ENCODE data around the gene SNCG. TPM values are rescaled to one million over a fixed set of nuclear protein-coding genes. Genes with fewer than 3 reads are reported as not detected.

The SNCG gene
- total and polyA plus RNA-seq, 2 of the 8 experiments (the other 6 are each of a cell fraction or from before 2014, with no cell fraction given): 4.4 to 12.2 TPM

DNA sequence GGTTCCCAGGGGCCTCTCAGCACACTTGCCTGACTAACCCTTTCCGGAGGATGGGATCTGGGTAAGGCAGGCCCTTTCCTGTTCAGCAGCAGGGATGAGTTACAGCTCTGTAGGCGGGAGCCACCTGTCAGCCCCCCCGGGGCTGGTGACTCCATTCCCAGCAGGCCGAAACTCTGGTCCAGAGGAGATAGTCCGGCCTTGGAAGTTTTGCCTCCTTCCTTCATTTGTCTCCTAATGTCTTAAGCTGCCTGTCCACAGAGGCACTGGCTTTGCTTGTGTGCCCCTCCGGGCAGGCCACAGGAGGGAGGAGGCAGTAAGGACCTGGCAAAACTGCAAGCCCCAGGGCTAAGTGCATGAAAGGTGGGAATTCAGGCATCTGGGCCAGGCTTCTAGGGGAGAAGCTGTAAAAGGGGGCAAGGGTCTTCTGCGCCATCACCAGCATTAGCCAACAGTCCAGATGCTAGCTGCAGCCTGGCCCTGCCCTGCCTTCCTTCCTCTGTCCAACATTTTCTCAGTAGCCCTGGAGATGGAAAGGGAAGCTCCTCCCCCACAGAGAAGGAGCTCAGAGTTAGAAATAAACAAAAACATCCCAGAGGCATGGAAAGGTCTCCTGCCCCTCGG lies 11.1 kb downstream of the SNCG start:
- Histone ChIP-seq H3K4me1 (replicated peaks in 1 of 4; ENCODE audit: control insufficient read depth in 3 of 4, insufficient read depth in 4 of 4, low read length in 3 of 4) (peaks cover 4 to 36% (median 29%) of the 10 kb centered on the region in 4 experiments), H3K9ac (replicated peaks in 1 of 4; ENCODE audit: extremely low read depth in 1 of 4, low read depth in 3 of 4, low read length in 3 of 4) (no peak overlapping the region; a peak in 1 of 7 replicates)
- POLR2A ChIA-PET (ENCODE audit: partially characterized antibody): interaction anchor here (1.2 to 3.2 kb wide), 9 partner anchors 9 to 123 kb away, joined by 3 to 14 read pairs (median 5); no protein-coding TSS in a partner anchor
- TF ChIP-seq POLR2AphosphoS5 (IDR thresholded peaks at IDR 0.05; ENCODE audit: low read depth, low read length) (no peak), HDAC2 (IDR thresholded peaks at IDR 0.05; ENCODE audit: borderline replicate concordance in 1 of 2, low read depth in 2 of 2, low read length in 2 of 2) (no peak), SAP30 (IDR thresholded peaks at IDR 0.05; ENCODE audit: insufficient read depth, insufficient replicate concordance, low read length) (no peak), RFX5 (IDR thresholded peaks at IDR 0.05; ENCODE audit: borderline replicate concordance, low read depth, low read length) (no peak), EGR1 (IDR thresholded peaks at IDR 0.05; ENCODE audit: borderline replicate concordance, low read depth, low read length) (no peak), RNF2 (IDR thresholded peaks at IDR 0.05; ENCODE audit: borderline replicate concordance, low read depth, low read length, missing control alignments, poor library complexity, severe bottlenecking) (no peak), CEBPB (IDR thresholded peaks at IDR 0.05; ENCODE audit: low read depth, low read length) (no peak), BCL11A (IDR thresholded peaks at IDR 0.05; ENCODE audit: low read depth in 2 of 2, low read length in 2 of 2) (no peak)
- TF ChIP-seq, protein P1, sequence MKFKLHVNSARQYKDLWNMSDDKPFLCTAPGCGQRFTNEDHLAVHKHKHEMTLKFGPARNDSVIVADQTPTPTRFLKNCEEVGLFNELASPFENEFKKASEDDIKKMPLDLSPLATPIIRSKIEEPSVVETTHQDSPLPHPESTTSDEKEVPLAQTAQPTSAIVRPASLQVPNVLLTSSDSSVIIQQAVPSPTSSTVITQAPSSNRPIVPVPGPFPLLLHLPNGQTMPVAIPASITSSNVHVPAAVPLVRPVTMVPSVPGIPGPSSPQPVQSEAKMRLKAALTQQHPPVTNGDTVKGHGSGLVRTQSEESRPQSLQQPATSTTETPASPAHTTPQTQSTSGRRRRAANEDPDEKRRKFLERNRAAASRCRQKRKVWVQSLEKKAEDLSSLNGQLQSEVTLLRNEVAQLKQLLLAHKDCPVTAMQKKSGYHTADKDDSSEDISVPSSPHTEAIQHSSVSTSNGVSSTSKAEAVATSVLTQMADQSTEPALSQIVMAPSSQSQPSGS (IDR thresholded peaks at IDR 0.05; ENCODE audit: low read length): no peak

More for the DNA sequence above, 11.1 kb downstream of the SNCG start:
- H3K79me2 ChIP-seq (ENCODE audit: control insufficient read depth in 1 of 2, insufficient read depth in 2 of 2, low read length in 2 of 2): no peaks in the 10 kb centered on the region
- peaks cover 12% of the 10 kb centered on the region; the same call in 1 of the 2 replicates for H3K23me2 ChIP-seq (ENCODE audit: low read depth, low read length)
- no peak overlapping the region for H4K5ac ChIP-seq (ENCODE audit: insufficient read length, low read depth, low read length)
- no peak overlapping the region for H3K23ac ChIP-seq (ENCODE audit: insufficient read length)
- H4K20me1 ChIP-seq (replicated peaks in 1 of 2; ENCODE audit: control insufficient read depth in 1 of 2, insufficient read depth in 2 of 2, low read length in 2 of 2): no peaks in the 10 kb centered on the region
- 0 out of 2 replicates have a peak overlapping the region, but pooled peaks have one; percentile 16 for H2AK5ac ChIP-seq (ENCODE audit: low read depth, low read length)
- no peaks in the 10 kb centered on the region for H3K79me1 ChIP-seq (ENCODE audit: low read depth, low read length)
- no peak overlapping the region for H4K91ac ChIP-seq (replicated peaks; ENCODE audit: insufficient read length, low read length)
- H2BK20ac ChIP-seq (ENCODE audit: low read length): no peak overlapping the region
- H2BK12ac ChIP-seq (ENCODE audit: low read depth, low read length): no peak overlapping the region
- CTCF ChIA-PET (ENCODE audit: partially characterized antibody): interaction anchor here (0.7 to 22.5 kb wide), 14 partner anchors 8 to 442 kb away, joined by 3 to 975 read pairs (median 4); partner anchors contain the start of genes MMRN2 and SNCG
- H2BK120ac ChIP-seq (replicated peaks; ENCODE audit: low read depth, low read length): no peak overlapping the region
- H2AFZ ChIP-seq (ENCODE audit: low read length): no peak overlapping the region
- no peak overlapping the region for H2BK5ac ChIP-seq (ENCODE audit: low read depth, low read length)
- FAIRE-seq (no peak), DNase-seq (ENCODE audit: low read depth in 1 of 2, low spot score in 2 of 2) (peak in 1 of 2 experiments; percentile 46)
- no peak overlapping the region for H3K27ac ChIP-seq (ENCODE audit: low read depth, low read length)
- H3K4ac ChIP-seq (replicated peaks; ENCODE audit: insufficient read length, low read depth, low read length): no peak overlapping the region
- no peaks in the 10 kb centered on the region for H3K9me3 ChIP-seq (ENCODE audit: insufficient read depth in 2 of 2, low read depth in 1 of 2, low read length in 1 of 2)
- WGBS, 2 experiments (ENCODE audit: extremely low coverage in 1 of 2, insufficient coverage in 1 of 2, insufficient read length in 1 of 2, insufficient replicate concordance in 2 of 2, low coverage in 1 of 2, low lambda C conversion rate in 2 of 2, missing lambda C conversion rate in 1 of 2): 81% methylated on average over 7 of the region's 8 CpGs; no CpG with 5 or more reads in 1 of the 2 experiments
- H3K27me3 ChIP-seq (replicated peaks in 1 of 4; ENCODE audit: control insufficient read depth in 3 of 4, extremely low read depth in 1 of 4, insufficient read depth in 3 of 4, low read length in 3 of 4): peaks cover 1 to 20% (median 16%) of the 10 kb centered on the region in 4 experiments
- H3K56ac ChIP-seq (replicated peaks; ENCODE audit: insufficient read length, low read depth, low read length): no peak overlapping the region
- H3K4me3 ChIP-seq (ENCODE audit: extremely low read depth in 1 of 4, insufficient read depth in 2 of 4, low read depth in 3 of 4, low read length in 4 of 4): no peak overlapping the region
- no peak overlapping the region; the same call in 1 of the 2 replicates for H3K18ac ChIP-seq (ENCODE audit: extremely low read depth, low read length)
- 0 out of 2 replicates have a peak overlapping the region, but pooled peaks have one; percentile 83 for H2BK15ac ChIP-seq (ENCODE audit: low read length)
- no peak overlapping the region for H4K8ac ChIP-seq (ENCODE audit: extremely low read depth, insufficient read depth, low read length)
- no peak overlapping the region for H3K14ac ChIP-seq (ENCODE audit: insufficient read length)
- peak overlapping the region in 1 of 2 experiments; percentile 68; a peak in 2 of 4 replicates for H3K4me2 ChIP-seq (ENCODE audit: insufficient read depth in 1 of 2, low read depth in 2 of 2, low read length in 2 of 2)
- H3K36me3 ChIP-seq (ENCODE audit: control insufficient read depth in 2 of 4, insufficient read depth in 4 of 4, low read length in 3 of 4): no peaks in the 10 kb centered on the region

Measured in H1 (cell line).